K562 (cell line): ENCODE data around the gene C20orf96. TPM values are rescaled to one million over a fixed set of nuclear protein-coding genes. Genes with fewer than 3 reads are reported as not detected.

Source experiments
- ETV5 ChIP-seq: sonication (generic); formaldehyde crosslinking; IDR thresholded peaks from 2 replicates; pipeline ENCODE4 v1.4.0; 2020; ENCODE audit warnings: low read depth, mild to moderate bottlenecking, missing genetic modification reagents
- KAT8 ChIP-seq: fragments of 450-650 bp; IDR thresholded peaks from 2 replicates; pipeline ENCODE4 v1.6.1; 2016; ENCODE audit warnings: low read depth, mild to moderate bottlenecking
- PKNOX1 ChIP-seq: fragments of 450-650 bp; IDR thresholded peaks from 2 replicates; pipeline ENCODE4 v1.6.1; 2016
- SNIP1 ChIP-seq: fragments of 450-650 bp; IDR thresholded peaks from 2 replicates; pipeline ENCODE4 v1.7.1; 2017; ENCODE audit warnings: low read depth, mild to moderate bottlenecking
- ZNF507 ChIP-seq: conservative IDR thresholded peaks from 2 replicates; pipeline ENCODE4 v1.6.1; 2017; ENCODE audit warnings: missing genetic modification characterization, missing compliant biosample characterization
- ZNF639 ChIP-seq, 2 experiments: fragments of 200-800 bp in 1 of 2; sonication (Bioruptor generic) in 1 of 2; sonication (generic) in 1 of 2; formaldehyde crosslinking in 1 of 2; IDR thresholded peaks in 1 of 2; conservative IDR thresholded peaks in 1 of 2; 2 replicates each; pipeline versions ENCODE4 v1.5.0 to v1.6.1; 2016 to 2020; ENCODE audit warnings: missing compliant biosample characterization in 1 of 2, missing genetic modification characterization in 1 of 2, missing genetic modification reagents in 1 of 2
- polyA plus RNA-seq, 8 experiments: library from polyadenylated mRNA; depleted of rRNA in 4 of 8; stranded (reverse) in 5 of 8; unstranded in 3 of 8; fragments of >200 nt; fragmentation: Nextera tagmentation in 2 of 8; fragmentation: Illumina TruSeq in 1 of 8; extraction: Ambion mirVana in 2 of 8; extraction: Trizol in 1 of 8; gene quantifications; 2 replicates each; pipeline versions ENCODE4 v1.2.1 to v1.2.3, GENCODE V29; 2011 to 2014; ENCODE audit warnings: inconsistent platforms in 1 of 8, missing spikeins in 1 of 8
- total RNA-seq, 7 experiments: library from RNA; depleted of rRNA in 6 of 7; stranded (reverse); fragments of >200 nt in 6 of 7; fragmentation: Illumina TruSeq in 2 of 7; extraction: Trizol in 2 of 7; gene quantifications; 2 replicates each; pipeline versions ENCODE4 v1.2.1 to v1.2.3, GENCODE V29; 2011 to 2021; ENCODE audit warnings: low replicate concordance in 1 of 7

C20orf96 gene
- total and polyA plus RNA-seq, 9 of the 15 experiments (the other 6 are each of a cell fraction or from before 2014, with no cell fraction given), result 1.7 to 11.7 (median 4.2) TPM

- TF ChIP-seq ZNF639 (CRISPR knock-in tag; conservative IDR thresholded peaks at IDR 0.05 in 1 of 2, IDR thresholded peaks at IDR 0.05 in 1 of 2) (peak in 1 of 2 experiments; percentile 56; a peak in 1 of 4 replicates), ZNF507 (tag) (no peak), KAT8 (no peak), PKNOX1 (no peak), ETV5 (peak; percentile 15; the same call in 1 of the 2 replicates), SNIP1 (no peak)
Observed at GRCh38 chr20:325045-325888, 34.7 kb upstream of the C20orf96 start, which contains the start of gene SOX12 (continued).
